ENCODE measurements around the gene FGF2. TPM values are rescaled to one million over a fixed set of nuclear protein-coding genes. Genes with fewer than 3 reads are reported as not detected.
A peak's percentile ranks its signal among the peaks of the same experiment; 100 is the strongest.
"Not testable (repeated sequence)": the region's sequence is repeated elsewhere in the genome, so short reads cannot be mapped to it uniquely, and the experiment has no call there.

The FGF2 gene
- total RNA-seq, 2 donors from 2014 or later = 25.5 to 50.2 TPM

DNA sequence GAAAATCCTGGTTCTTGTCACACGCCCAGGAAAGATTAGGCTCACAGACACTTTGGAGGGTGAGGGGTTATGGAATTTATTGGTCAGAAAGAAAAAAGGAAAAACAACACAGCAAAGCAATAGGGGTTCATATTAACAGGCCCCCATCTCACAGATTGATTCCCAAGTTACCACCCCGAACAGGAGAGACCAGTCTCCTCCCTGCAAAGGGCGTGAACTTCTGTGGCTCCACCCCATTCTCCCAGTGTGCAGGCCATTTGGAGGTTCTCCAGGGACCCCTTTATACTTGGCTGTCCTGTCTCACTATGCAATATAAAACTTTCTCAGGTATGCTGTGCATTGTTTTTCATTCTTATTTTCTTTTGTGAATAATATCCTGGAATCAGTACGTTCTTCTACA lies 7.4 kb downstream of the FGF2 start:
- H3K36me3 ChIP-seq = no peaks in the 10 kb centered on the region
- TF ChIP-seq, protein P1, sequence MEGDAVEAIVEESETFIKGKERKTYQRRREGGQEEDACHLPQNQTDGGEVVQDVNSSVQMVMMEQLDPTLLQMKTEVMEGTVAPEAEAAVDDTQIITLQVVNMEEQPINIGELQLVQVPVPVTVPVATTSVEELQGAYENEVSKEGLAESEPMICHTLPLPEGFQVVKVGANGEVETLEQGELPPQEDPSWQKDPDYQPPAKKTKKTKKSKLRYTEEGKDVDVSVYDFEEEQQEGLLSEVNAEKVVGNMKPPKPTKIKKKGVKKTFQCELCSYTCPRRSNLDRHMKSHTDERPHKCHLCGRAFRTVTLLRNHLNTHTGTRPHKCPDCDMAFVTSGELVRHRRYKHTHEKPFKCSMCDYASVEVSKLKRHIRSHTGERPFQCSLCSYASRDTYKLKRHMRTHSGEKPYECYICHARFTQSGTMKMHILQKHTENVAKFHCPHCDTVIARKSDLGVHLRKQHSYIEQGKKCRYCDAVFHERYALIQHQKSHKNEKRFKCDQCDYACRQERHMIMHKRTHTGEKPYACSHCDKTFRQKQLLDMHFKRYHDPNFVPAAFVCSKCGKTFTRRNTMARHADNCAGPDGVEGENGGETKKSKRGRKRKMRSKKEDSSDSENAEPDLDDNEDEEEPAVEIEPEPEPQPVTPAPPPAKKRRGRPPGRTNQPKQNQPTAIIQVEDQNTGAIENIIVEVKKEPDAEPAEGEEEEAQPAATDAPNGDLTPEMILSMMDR (IDR thresholded peaks at IDR 0.05) = no peak
- no peaks in the 10 kb centered on the region for H3K9me3 ChIP-seq
- no peak overlapping the region for H3K4me3 ChIP-seq
- DNase-seq (ENCODE audit: low spot score) (no peak), ATAC-seq (ENCODE audit: insufficient number of reproducible peaks, low FRiP score, low read depth) (no peak)
- no peak overlapping the region for H3K27ac ChIP-seq
- no peaks in the 10 kb centered on the region for H3K27me3 ChIP-seq (replicated peaks; ENCODE audit: insufficient read depth)
- peaks cover 29 to 73% of the 10 kb centered on the region in 2 donors for H3K4me1 ChIP-seq (ENCODE audit: control insufficient read depth in 1 of 2, low read depth in 2 of 2)

- no peak for DNase-seq (ENCODE audit: low spot score)
- Histone ChIP-seq H3K36me3 (no peaks in the 10 kb centered on the region), H3K27ac (no peak overlapping the region), H3K9me3 (no peaks in the 10 kb centered on the region), H3K4me1 (ENCODE audit: control insufficient read depth in 1 of 2, low read depth in 2 of 2) (peaks cover 35 to 66% of the 10 kb centered on the region in 2 donors), H3K4me3 (no peak overlapping the region), H3K27me3 (replicated peaks; ENCODE audit: insufficient read depth) (no peaks in the 10 kb centered on the region)
- no peak for ATAC-seq (ENCODE audit: insufficient number of reproducible peaks, low FRiP score, low read depth)
- TF ChIP-seq, protein P1 (IDR thresholded peaks at IDR 0.05) = no peak
Measured at GRCh38 chr4:122836941-122837340, 10.3 kb downstream of the FGF2 start.

- TF ChIP-seq, protein P1 (IDR thresholded peaks at IDR 0.05) = no peak
- Histone ChIP-seq H3K4me3 (no peak overlapping the region), H3K36me3 (no peaks in the 10 kb centered on the region), H3K27me3 (replicated peaks; ENCODE audit: insufficient read depth) (no peaks in the 10 kb centered on the region), H3K4me1 (ENCODE audit: control insufficient read depth in 1 of 2, low read depth in 2 of 2) (peaks cover 40 to 66% of the 10 kb centered on the region in 2 donors), H3K9me3 (no peaks in the 10 kb centered on the region), H3K27ac (no peak overlapping the region)
- ATAC-seq (ENCODE audit: insufficient number of reproducible peaks, low FRiP score, low read depth) = no peak
- DNase-seq (ENCODE audit: low spot score) = no peak
Measured at GRCh38 chr4:122838034-122838433, 11.4 kb downstream of the FGF2 start.

DNA sequence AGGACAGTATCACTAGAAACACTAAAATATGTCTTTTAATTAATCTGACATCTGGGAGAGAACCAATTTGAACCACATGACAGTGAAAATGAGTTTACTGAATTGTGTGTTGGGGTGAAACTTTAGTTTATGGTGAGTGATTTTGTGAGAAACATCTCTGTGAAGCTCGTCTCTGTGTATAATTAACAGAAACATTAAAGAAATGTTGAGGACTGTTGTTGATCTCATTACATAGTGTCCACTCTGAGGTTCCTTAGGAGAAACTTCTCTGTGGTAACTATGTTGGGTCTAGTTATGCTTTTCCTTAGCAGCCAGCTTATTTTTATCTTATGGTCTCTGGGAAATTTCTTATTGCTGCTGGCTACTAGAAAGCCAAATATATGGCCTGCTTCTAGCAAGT lies 15.8 kb downstream of the FGF2 start:
- H3K27ac ChIP-seq = peak overlapping the region; percentile 58 to 69

GRCh38 chr4:122842984-122843531 lies 16.4 kb downstream of the FGF2 start:
- H3K4me3 ChIP-seq = no peak overlapping the region
- ATAC-seq (ENCODE audit: insufficient number of reproducible peaks, low FRiP score, low read depth) (no peak), DNase-seq (ENCODE audit: low spot score) (no peak)
- peak overlapping the region; percentile 58 to 69 for H3K27ac ChIP-seq
- TF ChIP-seq, protein P1 (IDR thresholded peaks at IDR 0.05) = no peak
- no peaks in the 10 kb centered on the region for H3K36me3 ChIP-seq
- no peaks in the 10 kb centered on the region for H3K27me3 ChIP-seq (replicated peaks; ENCODE audit: insufficient read depth)
- H3K9me3 ChIP-seq = no peaks in the 10 kb centered on the region
- peaks cover 30 to 64% of the 10 kb centered on the region in 2 donors for H3K4me1 ChIP-seq (ENCODE audit: control insufficient read depth in 1 of 2, low read depth in 2 of 2)

More for the DNA sequence above, 15.8 kb downstream of the FGF2 start:
- Histone ChIP-seq H3K4me1 (ENCODE audit: control insufficient read depth in 1 of 2, low read depth in 2 of 2) (peaks cover 36 to 66% of the 10 kb centered on the region in 2 donors), H3K9me3 (no peaks in the 10 kb centered on the region), H3K4me3 (no peak overlapping the region), H3K36me3 (no peaks in the 10 kb centered on the region), H3K27me3 (replicated peaks; ENCODE audit: insufficient read depth) (no peaks in the 10 kb centered on the region)
- ATAC-seq (ENCODE audit: insufficient number of reproducible peaks, low FRiP score, low read depth) (no peak), DNase-seq (ENCODE audit: low spot score) (no peak)
- TF ChIP-seq, protein P1 (IDR thresholded peaks at IDR 0.05) = no peak

- not testable (repeated sequence) for H3K4me3 ChIP-seq; DNase-seq (ENCODE audit: low spot score); ATAC-seq (ENCODE audit: insufficient number of reproducible peaks, low FRiP score, low read depth)
Measured at GRCh38 chr4:122844391-122844790, 17.8 kb downstream of the FGF2 start.

More at GRCh38 chr4:122844391-122844790, 17.8 kb downstream of the FGF2 start:
- not testable (repeated sequence) for H3K36me3 ChIP-seq; H3K27me3 ChIP-seq (replicated peaks; ENCODE audit: insufficient read depth); H3K9me3 ChIP-seq
- peak overlapping the region; percentile 58 to 69 for H3K27ac ChIP-seq
- peaks cover 30 to 64% of the 10 kb centered on the region in 2 donors for H3K4me1 ChIP-seq (ENCODE audit: control insufficient read depth in 1 of 2, low read depth in 2 of 2)

All from thoracic aorta (tissue), 2 donors.